ENCODE measurements around the gene CDKN2AIPNL. TPM values are rescaled to one million over a fixed set of nuclear protein-coding genes. Genes with fewer than 3 reads are reported as not detected.
A peak's percentile ranks its signal among the peaks of the same experiment; 100 is the strongest.

Gene CDKN2AIPNL
- total and polyA plus RNA-seq, 2 of the 4 experiments (the other 2 are of a cell fraction): 14.0 to 18.1 TPM

DNA sequence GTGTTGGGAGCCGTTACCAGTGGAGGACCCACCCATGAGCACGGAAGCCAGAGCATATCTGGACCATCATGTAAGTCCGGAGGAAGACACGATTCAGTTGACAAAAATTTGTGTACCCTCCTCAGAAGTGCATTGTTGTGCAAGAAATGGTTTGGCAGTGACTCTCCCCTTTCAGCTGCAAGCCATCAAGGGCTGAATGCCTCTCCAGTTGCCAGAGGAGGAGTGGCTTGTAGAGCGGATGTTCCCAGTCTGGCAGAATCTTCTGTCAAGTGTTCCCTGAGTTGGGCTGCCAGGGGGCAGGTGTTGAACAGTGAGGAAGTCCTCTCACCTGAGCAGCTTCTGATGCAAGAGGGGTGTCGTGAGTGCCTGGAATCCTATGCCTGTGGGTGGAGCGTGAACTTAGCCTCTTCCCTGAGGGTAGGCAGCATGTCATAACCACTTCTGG, 27.6 kb upstream of the CDKN2AIPNL start (continued):
- peak; percentile 74 for TF ChIP-seq RCOR1 (IDR thresholded peaks at IDR 0.05; ENCODE audit: insufficient replicate concordance, low read length)
- peak; percentile 26; the same call in 1 of the 2 replicates for TF ChIP-seq POLR2A (IDR thresholded peaks at IDR 0.05; ENCODE audit: low read depth, low read length)

DNA sequence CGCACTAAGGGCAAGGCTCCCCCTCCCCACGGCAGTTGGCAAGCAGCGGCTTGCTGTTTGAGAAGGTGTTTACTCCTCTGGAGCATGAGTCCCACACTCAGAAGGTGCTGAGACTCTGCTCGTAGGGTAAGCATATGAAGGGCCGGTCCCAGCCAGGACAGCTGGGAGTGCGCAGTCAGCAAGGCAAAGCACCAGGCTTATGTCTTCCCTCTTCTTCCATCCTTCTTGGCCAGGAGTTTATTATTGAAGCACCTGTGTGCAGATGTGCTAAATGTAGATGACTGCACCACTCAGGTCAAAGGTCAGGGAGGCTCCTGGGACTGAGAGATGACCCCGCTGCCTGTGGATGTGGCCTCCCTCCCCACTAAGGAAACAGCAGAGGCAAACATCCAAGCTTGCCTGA, 27.0 kb upstream of the CDKN2AIPNL start:
- Histone ChIP-seq H3K9ac (ENCODE audit: low read depth, low read length) (no peak overlapping the region), H4K91ac (ENCODE audit: insufficient read depth, low read depth, low read length) (peak overlapping the region; percentile 92), H3K27me3 (ENCODE audit: control insufficient read depth, insufficient read depth, low read length) (no peaks in the 10 kb centered on the region), H2AFZ (replicated peaks; ENCODE audit: low read length, poor library complexity) (peak overlapping the region; percentile 84), H2BK15ac (ENCODE audit: low read depth, low read length) (peak overlapping the region; percentile 88), H3K79me1 (ENCODE audit: low read depth in 1 of 2, low read length in 2 of 2) (peaks cover 0 to 18% of the 10 kb centered on the region in 2 experiments; a peak in 2 of 4 replicates), H3K18ac (ENCODE audit: low read depth, low read length) (peak overlapping the region; percentile 66), H3K23ac (ENCODE audit: low read depth, low read length) (peak overlapping the region; percentile 95), H2BK20ac (ENCODE audit: low read depth, low read length) (peak overlapping the region; percentile 98), H3K4me1 (ENCODE audit: control insufficient read depth, insufficient read depth, low read length) (peaks cover 31% of the 10 kb centered on the region), H3K56ac (ENCODE audit: extremely low read depth, insufficient read depth, low read length) (peak overlapping the region; percentile 56), H4K5ac (ENCODE audit: low read depth, low read length) (peak overlapping the region; percentile 66), H2BK5ac (ENCODE audit: low read depth, low read length, poor library complexity, severe bottlenecking) (peak overlapping the region; percentile 96), H2BK120ac (ENCODE audit: low read depth, low read length) (peak overlapping the region; percentile 98), H3K27ac (ENCODE audit: insufficient read depth, low read length) (peak overlapping the region; percentile 88), H3K36me3 (ENCODE audit: control insufficient read depth, insufficient read depth, low read length) (no peaks in the 10 kb centered on the region), H3K4me2 (ENCODE audit: low read depth, low read length) (peak overlapping the region; percentile 29), H3K9me3 (ENCODE audit: control insufficient read depth, insufficient read depth, low read length) (no peaks in the 10 kb centered on the region), H2AK5ac (ENCODE audit: low read depth, low read length) (peak overlapping the region; percentile 100), H2AK9ac (replicated peaks; ENCODE audit: low read depth, low read length, poor library complexity) (peak overlapping the region; percentile 99), H4K8ac (ENCODE audit: low read depth in 2 of 2, low read length in 2 of 2) (peak overlapping the region; percentile 59 to 91), H3K4ac (ENCODE audit: low read depth, low read length) (peak overlapping the region; percentile 99), H3K14ac (replicated peaks; ENCODE audit: low read depth, low read length) (peak overlapping the region; percentile 98), H3K4me3 (ENCODE audit: insufficient read depth, low read depth, low read length) (no peak overlapping the region), H4K20me1 (ENCODE audit: insufficient read depth, low read length) (no peaks in the 10 kb centered on the region), H3K9me1 (ENCODE audit: insufficient read depth, low read length) (peaks cover 27% of the 10 kb centered on the region)
- in situ Hi-C loops (cut with MboI; ENCODE audit: low sequenced_read_pairs): no loop called here
- CTCF ChIA-PET: interaction anchor here (1.3 kb wide), 1 partner anchor 27 kb away, joined by 3 read pairs; the partner anchor contains the start of gene CDKN2AIPNL
- intact Hi-C loops (cut with micrococcal nuclease): loop anchor here (1.0 to 2.0 kb wide), 3 partner anchors 28 to 88 kb away; no protein-coding TSS in a partner anchor
- WGBS, 2 experiments (ENCODE audit: extremely low coverage in 2 of 2, insufficient read length in 1 of 2): no CpG with 5 or more reads among the region's 7 CpGs
- peak; percentile 1; the same call in 1 of the 2 replicates for ATAC-seq (ENCODE audit: low read depth)
- DNase-seq: no peak
- dilution Hi-C loops (cut with HindIII; ENCODE audit: low sequenced_read_pairs, unreplicated experiment): no loop called here
- POLR2A ChIA-PET (ENCODE audit: unreplicated experiment): no interaction called here
- TF ChIP-seq RCOR1 (IDR thresholded peaks at IDR 0.05; ENCODE audit: insufficient replicate concordance, low read length) (no peak), SMC3 (IDR thresholded peaks at IDR 0.05; ENCODE audit: low read depth, low read length) (no peak), CHD1 (IDR thresholded peaks at IDR 0.05; ENCODE audit: low read depth, low read length) (no peak), MXI1 (IDR thresholded peaks at IDR 0.05; ENCODE audit: borderline replicate concordance, low read depth, low read length) (no peak), BHLHE40 (IDR thresholded peaks at IDR 0.05; ENCODE audit: low read depth, low read length) (no peak)
- TF ChIP-seq, protein P1, sequence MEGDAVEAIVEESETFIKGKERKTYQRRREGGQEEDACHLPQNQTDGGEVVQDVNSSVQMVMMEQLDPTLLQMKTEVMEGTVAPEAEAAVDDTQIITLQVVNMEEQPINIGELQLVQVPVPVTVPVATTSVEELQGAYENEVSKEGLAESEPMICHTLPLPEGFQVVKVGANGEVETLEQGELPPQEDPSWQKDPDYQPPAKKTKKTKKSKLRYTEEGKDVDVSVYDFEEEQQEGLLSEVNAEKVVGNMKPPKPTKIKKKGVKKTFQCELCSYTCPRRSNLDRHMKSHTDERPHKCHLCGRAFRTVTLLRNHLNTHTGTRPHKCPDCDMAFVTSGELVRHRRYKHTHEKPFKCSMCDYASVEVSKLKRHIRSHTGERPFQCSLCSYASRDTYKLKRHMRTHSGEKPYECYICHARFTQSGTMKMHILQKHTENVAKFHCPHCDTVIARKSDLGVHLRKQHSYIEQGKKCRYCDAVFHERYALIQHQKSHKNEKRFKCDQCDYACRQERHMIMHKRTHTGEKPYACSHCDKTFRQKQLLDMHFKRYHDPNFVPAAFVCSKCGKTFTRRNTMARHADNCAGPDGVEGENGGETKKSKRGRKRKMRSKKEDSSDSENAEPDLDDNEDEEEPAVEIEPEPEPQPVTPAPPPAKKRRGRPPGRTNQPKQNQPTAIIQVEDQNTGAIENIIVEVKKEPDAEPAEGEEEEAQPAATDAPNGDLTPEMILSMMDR (conservative IDR thresholded peaks at IDR 0.05; ENCODE audit: low read depth, low read length): no peak
- no TSS peak for BruUV-seq (replicated peaks)
